ENCODE measurements around the gene HACD4.
"Not testable (repeated sequence)": the region's sequence is repeated elsewhere in the genome, so short reads cannot be mapped to it uniquely, and the experiment has no call there.

Gene HACD4

GRCh38 chr9:21015995-21016394 lies 15.4 kb downstream of the HACD4 start:
- no peak for DNase-seq

DNA sequence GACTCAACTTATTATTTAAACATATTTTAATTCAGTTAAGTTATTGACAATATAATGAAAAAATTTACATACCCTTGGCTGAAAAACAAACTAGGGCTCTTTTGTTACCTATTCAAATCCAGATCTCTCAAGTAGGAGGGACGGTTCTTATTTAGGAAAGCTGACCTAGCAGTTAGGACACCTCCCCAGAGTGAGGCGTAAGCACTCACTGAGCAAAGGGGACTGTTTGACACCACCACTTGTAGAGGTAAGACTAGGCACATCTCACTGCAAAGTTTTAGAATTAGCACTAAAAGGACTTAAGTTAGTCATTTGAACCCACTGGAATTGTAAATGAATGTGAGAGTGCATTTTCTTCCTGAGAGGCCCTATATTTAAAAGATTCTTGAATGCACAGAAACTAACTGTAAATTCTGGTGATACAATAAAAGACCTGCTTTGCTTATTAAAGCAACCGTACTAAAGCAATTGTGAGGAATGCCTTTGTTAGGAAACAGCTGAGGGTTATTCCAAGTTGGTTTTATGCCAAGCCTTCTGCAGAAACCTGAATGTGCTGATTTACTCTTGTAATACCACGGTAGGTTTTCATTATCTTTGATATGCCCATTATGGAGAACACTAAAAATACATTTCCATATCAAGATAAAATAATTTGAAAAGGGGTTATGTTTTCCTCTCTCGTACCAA lies 16.2 kb downstream of the HACD4 start:
- no peak for DNase-seq

- no peak for DNase-seq
Observed at GRCh38 chr9:21002040-21002439, 29.4 kb downstream of the HACD4 start.

- DNase-seq = no peak
Observed at GRCh38 chr9:21001581-21001980, 29.9 kb downstream of the HACD4 start.

- DNase-seq = no peak
Observed at GRCh38 chr9:20997503-20998076, 33.9 kb downstream of the HACD4 start.

DNA sequence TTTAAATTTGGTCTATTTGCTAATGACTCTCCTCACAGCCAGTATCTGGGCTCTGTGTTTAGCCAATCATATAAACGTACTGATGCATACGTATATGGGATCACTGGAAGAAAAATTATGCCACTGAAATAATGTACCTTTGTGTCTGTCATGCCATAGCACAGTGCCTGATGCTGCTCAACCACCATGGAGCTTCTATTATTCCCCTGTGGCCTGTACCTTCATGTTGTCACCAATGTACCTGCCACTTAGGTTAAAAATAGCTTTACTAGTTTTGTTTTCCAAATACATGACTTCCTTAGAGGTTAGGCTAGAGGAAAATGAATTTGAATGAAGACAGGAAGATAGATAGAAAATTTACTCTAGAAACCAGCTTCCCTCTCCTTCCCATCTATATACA lies 34.6 kb downstream of the HACD4 start:
- no peak for DNase-seq

GRCh38 chr9:20995616-20996015 lies 35.8 kb downstream of the HACD4 start:
- no peak for DNase-seq

- no peak for DNase-seq
Observed at GRCh38 chr9:20994486-20994885, 37.0 kb downstream of the HACD4 start.

DNA sequence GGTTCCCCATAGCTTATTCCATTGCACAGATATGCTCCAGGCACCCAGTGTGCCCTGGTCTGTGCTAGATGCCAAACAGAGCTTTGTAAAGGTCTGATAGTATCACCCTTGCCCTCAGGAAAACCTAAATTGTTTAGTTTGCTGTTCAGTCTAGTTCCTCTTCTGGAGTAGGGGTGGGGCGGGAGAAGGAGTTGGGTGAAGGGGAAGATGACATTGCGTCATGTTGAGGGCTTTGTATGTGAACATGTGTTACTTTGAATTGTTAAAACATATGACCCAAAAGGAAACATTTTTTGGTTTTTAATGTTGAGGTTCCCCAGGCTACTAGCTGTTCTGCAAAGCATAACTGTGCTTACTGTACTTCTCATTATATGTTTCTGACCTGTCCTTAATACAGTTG lies 40.6 kb downstream of the HACD4 start:
- no peak for DNase-seq

DNA sequence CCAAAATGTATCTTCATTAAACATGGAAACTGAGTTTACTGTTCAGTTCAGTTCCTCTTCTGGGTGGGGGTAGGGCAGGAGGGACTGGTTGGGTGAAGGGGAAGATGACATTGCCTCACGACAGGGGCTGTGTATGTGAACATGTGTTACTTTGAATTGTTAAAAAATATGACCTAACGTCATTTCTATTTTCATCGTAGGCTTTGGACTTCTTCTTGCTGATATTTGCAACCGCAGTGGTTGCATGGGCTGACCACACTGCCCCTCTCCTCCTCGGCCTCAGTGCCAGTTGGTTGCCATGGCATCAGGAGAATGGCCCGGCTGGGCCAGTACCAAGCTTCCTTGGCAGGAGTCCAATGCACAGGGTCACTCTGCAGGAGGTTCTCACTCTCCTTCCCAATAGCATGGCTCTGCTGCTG lies 41.5 kb downstream of the HACD4 start:
- DNase-seq = no peak

GRCh38 chr9:20988671-20989315 lies 42.6 kb downstream of the HACD4 start:
- no peak for DNase-seq

DNA sequence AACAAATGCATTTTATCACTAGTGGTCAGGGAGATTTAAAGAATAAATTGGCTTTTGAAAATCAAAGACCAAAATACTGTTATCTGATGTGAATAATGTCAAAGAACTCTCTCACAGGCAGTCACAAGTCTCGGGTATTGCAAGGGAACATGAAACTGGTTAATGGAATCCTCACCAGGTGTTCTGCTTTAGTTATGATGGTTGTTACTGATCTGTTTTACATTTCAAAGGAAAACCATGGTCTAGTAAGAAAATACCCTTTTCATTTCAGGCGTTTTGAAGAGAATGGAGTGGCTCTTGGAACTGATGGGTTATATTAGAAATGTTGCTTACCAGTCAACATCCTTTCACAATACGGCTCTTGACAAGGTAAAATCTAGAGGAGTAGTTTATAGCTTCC lies 43.4 kb downstream of the HACD4 start:
- DNase-seq = no peak

GRCh38 chr9:20987521-20987920 lies 43.9 kb downstream of the HACD4 start:
- DNase-seq = no peak

DNA sequence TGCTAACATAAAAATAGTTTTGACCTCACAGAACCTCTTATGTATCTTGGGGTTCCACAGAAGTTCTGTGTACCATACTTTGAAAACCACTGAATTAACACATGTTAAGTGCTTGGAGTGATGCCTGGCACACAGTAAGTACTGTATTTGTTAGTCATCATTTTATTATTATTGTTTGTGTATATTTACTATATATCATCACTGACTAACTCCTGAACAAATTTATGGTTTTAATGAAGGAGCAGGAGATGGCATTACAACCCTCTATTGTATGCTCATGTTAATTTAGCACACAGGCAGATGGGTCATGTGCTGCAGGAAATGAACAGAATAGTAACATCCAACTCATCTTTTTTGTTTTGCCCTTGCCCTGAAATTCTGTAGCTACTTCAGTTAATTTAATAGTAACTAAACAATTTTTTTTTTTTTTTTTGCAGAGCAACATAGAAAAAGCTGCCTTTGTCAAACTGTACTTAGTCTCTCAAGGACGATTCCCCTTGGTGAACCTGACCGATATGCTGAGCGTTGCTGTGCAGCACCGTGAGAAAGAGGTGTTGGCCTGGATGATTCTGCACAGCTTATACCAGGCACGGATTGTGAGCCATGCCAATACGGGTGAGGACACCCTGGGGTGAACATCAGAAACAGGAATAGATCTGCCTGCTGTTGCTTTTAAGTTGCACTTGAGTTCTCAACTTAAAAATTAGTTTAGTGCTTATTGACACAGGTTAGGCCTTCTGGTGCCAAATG lies 45.4 kb downstream of the HACD4 start:
- DNase-seq = no peak

GRCh38 chr9:20984506-20984905 lies 46.9 kb downstream of the HACD4 start:
- DNase-seq = no peak

DNA sequence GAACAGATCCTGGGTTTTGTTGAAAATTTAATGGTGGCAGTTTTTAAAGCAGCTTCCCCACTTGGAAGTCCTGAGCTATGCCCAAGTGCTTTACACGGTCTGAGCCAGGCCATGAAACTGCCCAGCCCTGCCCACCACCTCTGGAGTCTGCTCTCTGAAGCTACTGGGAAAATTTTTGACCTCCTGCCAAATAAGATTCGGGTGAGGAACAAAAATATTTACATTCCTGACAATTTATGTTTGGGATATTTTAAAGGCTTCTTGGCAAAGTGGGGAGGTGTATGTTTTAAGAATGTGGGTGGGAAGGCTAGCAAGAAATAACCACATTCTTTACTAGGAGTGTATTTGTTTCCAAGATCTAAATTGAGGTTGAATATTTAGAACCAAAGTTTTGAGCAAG lies 50.0 kb downstream of the HACD4 start:
- no peak for DNase-seq

DNA sequence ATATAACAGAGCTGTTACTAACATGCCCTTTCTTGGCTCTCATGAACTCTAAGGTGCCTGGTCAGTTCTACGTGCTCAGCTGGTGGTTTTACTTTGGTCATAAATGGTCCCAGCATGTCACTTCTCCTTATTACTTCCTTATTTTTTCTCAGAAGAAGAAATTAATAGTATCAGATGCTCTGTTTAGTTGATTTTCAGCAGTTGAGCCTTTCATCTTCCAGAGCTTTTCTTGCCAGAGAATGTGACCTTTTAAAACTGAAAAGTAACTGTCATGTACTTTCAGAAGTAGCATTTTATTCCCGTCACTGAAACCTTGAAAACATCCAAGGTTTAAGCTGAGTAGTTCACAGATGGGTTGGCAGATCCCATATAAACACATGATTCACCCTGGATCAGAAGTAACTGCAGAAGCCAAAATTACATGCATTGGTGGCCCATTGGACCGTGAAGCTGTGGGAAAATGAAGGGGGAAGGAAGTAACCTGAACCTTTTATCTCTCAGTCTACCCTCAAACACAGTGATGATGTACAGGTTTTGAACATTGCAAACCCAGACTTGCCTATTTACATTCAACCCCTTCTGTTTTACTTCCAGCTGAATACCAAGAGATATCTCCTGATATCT lies 50.5 kb downstream of the HACD4 start:
- DNase-seq = no peak

- no peak for DNase-seq
Observed at GRCh38 chr9:20978249-20978648, 53.2 kb downstream of the HACD4 start.

- DNase-seq = not testable (repeated sequence)
Observed at GRCh38 chr9:20974191-20974938, 57.1 kb downstream of the HACD4 start.

- DNase-seq = not testable (repeated sequence)
Observed at GRCh38 chr9:20973246-20973947, 58.0 kb downstream of the HACD4 start.

DNA sequence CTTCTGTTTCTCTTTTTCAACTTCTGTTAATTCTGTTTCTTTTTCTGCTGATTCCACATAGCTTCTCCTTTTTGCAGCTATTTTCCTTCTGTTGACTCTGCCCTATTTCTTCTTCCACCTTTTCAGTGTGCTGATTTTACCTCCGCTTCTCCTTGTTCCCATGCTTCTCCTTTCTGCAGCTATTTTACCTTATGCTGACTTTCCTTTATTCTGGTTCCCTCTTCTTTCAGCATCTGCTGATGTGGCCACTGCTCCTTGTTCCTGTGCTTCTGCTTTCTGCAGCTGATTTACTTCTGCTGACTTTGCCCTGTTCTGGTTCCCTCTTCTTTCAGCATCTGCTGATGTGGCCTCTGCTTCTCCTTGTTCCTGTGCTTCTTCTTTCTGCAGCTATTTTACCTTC lies 58.8 kb downstream of the HACD4 start:
- DNase-seq = no peak

Data from activated T-cell treated with anti-CD3 and anti-CD28 coated beads, Interleukin-2, amount 50 U/mL, for 48 hours (primary cell).